ENCODE data around the gene DGKH. TPM values are rescaled to one million over a fixed set of nuclear protein-coding genes. Genes with fewer than 3 reads are reported as not detected.

The DGKH gene
- total RNA-seq, 1 experiment from 2014 or later, result 22.8 TPM

- peaks cover 12% of the 10 kb centered on the region for H3K36me3 ChIP-seq (ENCODE audit: control insufficient read depth, insufficient read depth, low read length)
- in situ Hi-C loops (cut with HindIII; ENCODE audit: low pct_unique_long_range_greater_than_20kb, low sequenced_read_pairs) (no loop called here), intact Hi-C loops (cut with micrococcal nuclease; ENCODE audit: unreplicated experiment) (no loop called here)
Measured at GRCh38 chr13:42214446-42214845, 166.0 kb downstream of the DGKH start.

DNA sequence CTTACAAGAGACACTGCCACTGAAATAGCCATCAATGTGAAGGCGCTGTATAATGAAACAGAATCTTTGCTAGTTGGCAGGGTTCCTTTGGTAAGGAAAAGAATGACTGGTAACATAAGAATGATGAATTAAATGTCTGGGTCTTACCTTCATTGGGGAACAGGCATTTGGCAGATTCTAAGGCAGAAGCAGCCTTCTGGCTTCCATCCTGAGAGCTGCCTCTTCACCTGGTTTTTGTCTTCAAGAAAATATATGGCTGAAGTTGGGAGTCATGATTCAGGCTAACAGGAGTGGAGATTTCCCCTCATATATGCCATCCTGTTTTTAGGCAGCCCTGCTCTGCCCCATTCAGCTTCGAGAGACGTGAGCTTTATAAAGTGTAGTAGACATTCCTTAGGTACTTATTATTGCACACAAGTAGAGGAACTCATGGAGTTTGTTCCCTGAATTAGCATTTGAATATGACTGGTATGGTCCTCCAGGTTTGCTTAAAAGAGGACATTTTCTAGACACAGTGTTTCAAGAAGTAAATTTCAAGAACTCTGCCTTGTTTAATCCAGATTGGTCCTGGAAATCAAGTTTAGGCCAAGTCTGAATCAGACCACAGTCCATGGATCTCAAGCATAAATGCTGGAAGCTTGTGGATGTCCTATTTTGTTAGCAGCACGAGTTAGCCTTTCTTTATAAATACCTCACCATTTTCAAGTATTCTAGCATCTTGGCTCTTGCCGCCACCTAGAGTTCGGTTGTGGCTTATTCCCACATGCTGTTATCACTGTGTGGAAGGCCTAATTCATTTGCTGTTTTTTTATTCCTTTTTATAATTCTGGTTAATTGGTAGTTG lies 167.4 kb downstream of the DGKH start:
- POLR2A ChIA-PET, result no interaction called here

More at GRCh38 chr13:42214446-42214845, 166.0 kb downstream of the DGKH start:
- ATAC-seq (no peak), DNase-seq (ENCODE audit: low read depth, low spot score) (no peak)
- no TSS peak for BruUV-seq (replicated peaks)
- TF ChIP-seq REST (IDR thresholded peaks at IDR 0.05; ENCODE audit: insufficient read depth in 1 of 2, low read depth in 2 of 2, low read length in 1 of 2) (no peak), SIN3A (IDR thresholded peaks at IDR 0.05; ENCODE audit: borderline replicate concordance, insufficient read depth, low read depth, low read length) (no peak), POLR2AphosphoS5 (IDR thresholded peaks at IDR 0.05; ENCODE audit: low read depth, low read length) (no peak), TCF7L2 (IDR thresholded peaks at IDR 0.05; ENCODE audit: low read depth, low read length) (no peak)
- TF ChIP-seq, protein P1, sequence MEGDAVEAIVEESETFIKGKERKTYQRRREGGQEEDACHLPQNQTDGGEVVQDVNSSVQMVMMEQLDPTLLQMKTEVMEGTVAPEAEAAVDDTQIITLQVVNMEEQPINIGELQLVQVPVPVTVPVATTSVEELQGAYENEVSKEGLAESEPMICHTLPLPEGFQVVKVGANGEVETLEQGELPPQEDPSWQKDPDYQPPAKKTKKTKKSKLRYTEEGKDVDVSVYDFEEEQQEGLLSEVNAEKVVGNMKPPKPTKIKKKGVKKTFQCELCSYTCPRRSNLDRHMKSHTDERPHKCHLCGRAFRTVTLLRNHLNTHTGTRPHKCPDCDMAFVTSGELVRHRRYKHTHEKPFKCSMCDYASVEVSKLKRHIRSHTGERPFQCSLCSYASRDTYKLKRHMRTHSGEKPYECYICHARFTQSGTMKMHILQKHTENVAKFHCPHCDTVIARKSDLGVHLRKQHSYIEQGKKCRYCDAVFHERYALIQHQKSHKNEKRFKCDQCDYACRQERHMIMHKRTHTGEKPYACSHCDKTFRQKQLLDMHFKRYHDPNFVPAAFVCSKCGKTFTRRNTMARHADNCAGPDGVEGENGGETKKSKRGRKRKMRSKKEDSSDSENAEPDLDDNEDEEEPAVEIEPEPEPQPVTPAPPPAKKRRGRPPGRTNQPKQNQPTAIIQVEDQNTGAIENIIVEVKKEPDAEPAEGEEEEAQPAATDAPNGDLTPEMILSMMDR (IDR thresholded peaks at IDR 0.05), result no peak
- no peaks in the 10 kb centered on the region for H3K4me1 ChIP-seq (ENCODE audit: control insufficient read depth, insufficient read depth, low read length)
- POLR2A ChIA-PET, result no interaction called here
- H3K9me3 ChIP-seq (ENCODE audit: control insufficient read depth, insufficient read depth, low read depth, low read length), result no peaks in the 10 kb centered on the region
- no peak overlapping the region for H3K4me3 ChIP-seq (ENCODE audit: low read depth in 2 of 2, low read length in 2 of 2)
- no peaks in the 10 kb centered on the region for H3K27me3 ChIP-seq (ENCODE audit: control insufficient read depth, insufficient read depth, low read length)
- no peak overlapping the region for H3K27ac ChIP-seq (ENCODE audit: low read length)
- CTCF ChIA-PET, result no interaction called here

More for the DNA sequence above, 167.4 kb downstream of the DGKH start:
- no TSS peak for BruUV-seq (replicated peaks)
- no peak overlapping the region for H3K27ac ChIP-seq (ENCODE audit: low read length)
- CTCF ChIA-PET, result no interaction called here
- ATAC-seq, result peak; percentile 66; the same call in 1 of the 2 replicates
- H3K27me3 ChIP-seq (ENCODE audit: control insufficient read depth, insufficient read depth, low read length), result no peaks in the 10 kb centered on the region
- in situ Hi-C loops (cut with HindIII; ENCODE audit: low pct_unique_long_range_greater_than_20kb, low sequenced_read_pairs) (no loop called here), intact Hi-C loops (cut with micrococcal nuclease; ENCODE audit: unreplicated experiment) (no loop called here)
- no peak for DNase-seq (ENCODE audit: low read depth, low spot score)
- no peak overlapping the region for H3K4me3 ChIP-seq (ENCODE audit: low read depth in 2 of 2, low read length in 2 of 2)
- no peaks in the 10 kb centered on the region for H3K4me1 ChIP-seq (ENCODE audit: control insufficient read depth, insufficient read depth, low read length)
- peaks cover 11% of the 10 kb centered on the region for H3K36me3 ChIP-seq (ENCODE audit: control insufficient read depth, insufficient read depth, low read length)
- TF ChIP-seq, protein P1 (IDR thresholded peaks at IDR 0.05), result peak; percentile 74
- no peak for TF ChIP-seq SIN3A (IDR thresholded peaks at IDR 0.05; ENCODE audit: borderline replicate concordance, insufficient read depth, low read depth, low read length)
- H3K9me3 ChIP-seq (ENCODE audit: control insufficient read depth, insufficient read depth, low read depth, low read length), result no peaks in the 10 kb centered on the region
